ENCODE measurements around the gene GRK6.

The GRK6 gene

DNA sequence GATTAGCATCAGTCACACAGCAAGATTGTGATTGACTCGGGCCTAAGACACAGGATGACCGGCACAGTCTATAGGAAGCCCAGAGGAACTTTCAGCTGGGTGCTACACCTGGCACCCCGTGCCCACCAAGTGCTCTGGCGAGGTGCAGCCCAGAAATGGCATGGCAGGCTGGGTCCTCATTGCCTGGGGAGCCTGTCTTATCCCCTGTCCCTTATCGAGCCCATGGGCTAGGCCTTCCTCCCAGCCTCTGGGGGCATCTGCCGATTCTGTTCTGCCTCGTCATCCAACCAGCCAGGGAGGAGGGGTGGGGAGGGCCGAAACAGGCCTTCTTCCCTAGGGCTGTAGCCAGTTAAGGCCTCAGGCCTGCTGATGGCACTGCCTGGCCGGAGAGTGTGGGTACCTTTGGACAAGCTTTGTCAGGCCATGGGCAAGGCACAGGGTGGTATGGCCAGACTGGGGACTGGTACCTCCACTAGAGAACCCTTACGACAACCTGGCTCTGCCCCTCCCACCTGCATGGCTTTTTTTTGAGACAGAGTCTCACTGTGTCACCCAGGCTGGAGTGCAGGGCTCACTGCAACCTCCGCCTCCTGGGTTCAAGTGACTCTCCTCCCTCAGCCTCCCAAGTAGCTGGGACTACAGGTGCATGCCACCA is 1.6 kb downstream of the GRK6 start:
- in situ Hi-C loops (cut with HindIII; ENCODE audit: low pct_ligation_motif_present, low sequenced_read_pairs) = loop anchor here (25.0 kb wide), 1 partner anchor 116 kb away; the partner anchor contains the start of genes MXD3, PRELID1 and RAB24
- no peak overlapping the region for H3K4me3 ChIP-seq (ENCODE audit: low read depth, low read length)
- peaks cover 12% of the 10 kb centered on the region for H3K36me3 ChIP-seq (replicated peaks)
- no peaks in the 10 kb centered on the region for H3K27me3 ChIP-seq (replicated peaks)
- no peak for TF ChIP-seq CTCF (IDR thresholded peaks at IDR 0.05; ENCODE audit: low read depth, low read length, missing control alignments)
- no peak for DNase-seq
- no peak overlapping the region for H3K27ac ChIP-seq

GRCh38 chr5:177428574-177429217 is 2.2 kb downstream of the GRK6 start:
- DNase-seq = no peak
- no peak overlapping the region for H3K27ac ChIP-seq

GRCh38 chr5:177429248-177430040 is 3.0 kb downstream of the GRK6 start:
- Histone ChIP-seq H3K4me3 (ENCODE audit: low read depth, low read length) (no peak overlapping the region), H3K27ac (no peak overlapping the region), H3K27me3 (replicated peaks) (no peaks in the 10 kb centered on the region), H3K36me3 (replicated peaks) (peaks cover 26% of the 10 kb centered on the region)
- no peak for DNase-seq
- no peak for TF ChIP-seq CTCF (IDR thresholded peaks at IDR 0.05; ENCODE audit: low read depth, low read length, missing control alignments)
- in situ Hi-C loops (cut with HindIII; ENCODE audit: low pct_ligation_motif_present, low sequenced_read_pairs) = loop anchor here (25.0 kb wide), 1 partner anchor 117 kb away; the partner anchor contains the start of genes MXD3, PRELID1 and RAB24

More at GRCh38 chr5:177428574-177429217, 2.2 kb downstream of the GRK6 start:
- Histone ChIP-seq H3K27me3 (replicated peaks) (no peaks in the 10 kb centered on the region), H3K4me3 (ENCODE audit: low read depth, low read length) (no peak overlapping the region), H3K36me3 (replicated peaks) (peaks cover 18% of the 10 kb centered on the region)
- TF ChIP-seq CTCF (IDR thresholded peaks at IDR 0.05; ENCODE audit: low read depth, low read length, missing control alignments) = no peak
- in situ Hi-C loops (cut with HindIII; ENCODE audit: low pct_ligation_motif_present, low sequenced_read_pairs) = loop anchor here (25.0 kb wide), 1 partner anchor 116 kb away; the partner anchor contains the start of genes MXD3, PRELID1 and RAB24

GRCh38 chr5:177430140-177430951 is 3.9 kb downstream of the GRK6 start:
- no peak for DNase-seq
- Histone ChIP-seq H3K27ac (no peak overlapping the region), H3K4me3 (ENCODE audit: low read depth, low read length) (no peak overlapping the region), H3K27me3 (replicated peaks) (no peaks in the 10 kb centered on the region), H3K36me3 (replicated peaks) (peaks cover 35% of the 10 kb centered on the region)
- in situ Hi-C loops (cut with HindIII; ENCODE audit: low pct_ligation_motif_present, low sequenced_read_pairs) = loop anchor here (25.0 kb wide), 1 partner anchor 118 kb away; the partner anchor contains the start of genes MXD3, PRELID1 and RAB24
- TF ChIP-seq CTCF (IDR thresholded peaks at IDR 0.05; ENCODE audit: low read depth, low read length, missing control alignments) = no peak

GRCh38 chr5:177430972-177431316 is 4.5 kb downstream of the GRK6 start:
- H3K27me3 ChIP-seq (replicated peaks) = no peaks in the 10 kb centered on the region
- no peak for DNase-seq
- no peak overlapping the region for H3K27ac ChIP-seq
- H3K4me3 ChIP-seq (ENCODE audit: low read depth, low read length) = no peak overlapping the region
- TF ChIP-seq CTCF (IDR thresholded peaks at IDR 0.05; ENCODE audit: low read depth, low read length, missing control alignments) = no peak
- in situ Hi-C loops (cut with HindIII; ENCODE audit: low pct_ligation_motif_present, low sequenced_read_pairs) = loop anchor here (25.0 kb wide), 1 partner anchor 119 kb away; the partner anchor contains the start of genes MXD3, PRELID1 and RAB24
- peaks cover 41% of the 10 kb centered on the region for H3K36me3 ChIP-seq (replicated peaks)

All from brain microvascular endothelial cell (primary cell).